ENCODE results near the gene MACROH2A1. TPM values are rescaled to one million over a fixed set of nuclear protein-coding genes. Genes with fewer than 3 reads are reported as not detected.
"Not testable (repeated sequence)": the region's sequence is repeated elsewhere in the genome, so short reads cannot be mapped to it uniquely, and the experiment has no call there.

The MACROH2A1 gene
- total RNA-seq, 1 donor from 2014 or later = 102 TPM

DNA sequence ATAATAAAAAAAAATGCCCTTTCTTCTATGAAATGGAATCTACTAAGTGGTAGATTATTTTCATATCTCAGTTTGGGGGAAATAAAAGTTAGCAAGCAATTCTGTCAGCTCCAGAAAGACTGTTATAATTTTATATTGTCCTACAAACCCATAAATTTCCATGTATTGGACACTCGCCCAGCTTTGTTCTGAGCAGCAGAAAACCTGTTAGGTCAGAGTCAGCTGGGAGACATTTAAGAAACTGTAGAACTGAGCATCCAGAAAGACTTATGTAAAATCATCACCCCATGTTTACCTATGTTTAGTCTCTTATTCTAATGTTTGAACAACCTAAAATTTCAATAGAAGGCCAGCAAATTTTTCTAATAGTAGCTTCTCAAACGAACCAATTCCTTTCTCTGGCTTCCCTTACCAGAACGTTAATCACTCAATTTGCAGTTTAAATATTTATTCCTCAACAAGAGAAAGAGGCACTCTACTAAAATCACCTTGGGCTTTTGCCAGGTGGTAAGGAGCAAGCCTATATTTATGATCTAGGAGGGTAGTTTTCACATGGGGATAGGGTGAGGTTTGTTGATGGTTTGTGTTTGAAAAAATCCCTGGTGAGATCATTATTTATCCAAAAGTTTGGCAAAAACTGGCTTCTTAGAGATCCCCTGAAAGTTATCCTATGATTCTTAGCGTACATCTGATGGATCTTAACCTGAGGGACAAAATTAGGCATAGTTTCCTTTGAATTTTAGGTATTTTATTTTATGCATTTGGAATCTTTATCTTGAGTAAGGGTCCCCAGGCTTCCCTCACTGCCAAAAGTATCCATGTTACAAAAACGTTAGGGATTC, 34.4 kb downstream of the MACROH2A1 start:
- ATAC-seq (ENCODE audit: poor library complexity) = no peak
- no peak for DNase-seq
- intact Hi-C loops (cut with DNase I) = no loop called here

DNA sequence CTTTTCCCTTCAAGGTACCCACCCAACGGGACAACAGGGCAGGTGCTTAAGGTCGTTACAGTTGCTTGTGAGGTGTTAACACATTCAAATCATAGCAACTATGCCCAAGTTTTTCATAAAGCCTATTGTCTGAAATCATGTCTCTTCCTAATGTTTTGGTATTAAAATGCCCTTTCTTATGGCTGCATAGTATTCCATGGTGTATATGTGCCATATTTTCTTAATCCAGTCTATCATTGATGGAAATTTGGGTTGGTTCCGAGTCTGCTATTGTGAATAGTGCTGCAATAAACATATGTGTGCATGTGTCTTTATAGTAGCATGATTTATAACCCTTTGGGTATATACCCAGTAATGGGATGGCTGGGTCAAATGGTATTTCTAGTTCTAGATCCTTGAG, 35.7 kb downstream of the MACROH2A1 start:
- intact Hi-C loops (cut with DNase I); DNase-seq; ATAC-seq (ENCODE audit: poor library complexity): not testable (repeated sequence)

GRCh38 chr5:135362102-135362501, 36.9 kb downstream of the MACROH2A1 start:
- intact Hi-C loops (cut with DNase I) = no loop called here
- ATAC-seq (ENCODE audit: poor library complexity) (no peak), DNase-seq (no peak)

GRCh38 chr5:135360278-135361274, 38.5 kb downstream of the MACROH2A1 start:
- ATAC-seq (ENCODE audit: poor library complexity) = no peak
- DNase-seq = no peak
- intact Hi-C loops (cut with DNase I) = no loop called here

DNA sequence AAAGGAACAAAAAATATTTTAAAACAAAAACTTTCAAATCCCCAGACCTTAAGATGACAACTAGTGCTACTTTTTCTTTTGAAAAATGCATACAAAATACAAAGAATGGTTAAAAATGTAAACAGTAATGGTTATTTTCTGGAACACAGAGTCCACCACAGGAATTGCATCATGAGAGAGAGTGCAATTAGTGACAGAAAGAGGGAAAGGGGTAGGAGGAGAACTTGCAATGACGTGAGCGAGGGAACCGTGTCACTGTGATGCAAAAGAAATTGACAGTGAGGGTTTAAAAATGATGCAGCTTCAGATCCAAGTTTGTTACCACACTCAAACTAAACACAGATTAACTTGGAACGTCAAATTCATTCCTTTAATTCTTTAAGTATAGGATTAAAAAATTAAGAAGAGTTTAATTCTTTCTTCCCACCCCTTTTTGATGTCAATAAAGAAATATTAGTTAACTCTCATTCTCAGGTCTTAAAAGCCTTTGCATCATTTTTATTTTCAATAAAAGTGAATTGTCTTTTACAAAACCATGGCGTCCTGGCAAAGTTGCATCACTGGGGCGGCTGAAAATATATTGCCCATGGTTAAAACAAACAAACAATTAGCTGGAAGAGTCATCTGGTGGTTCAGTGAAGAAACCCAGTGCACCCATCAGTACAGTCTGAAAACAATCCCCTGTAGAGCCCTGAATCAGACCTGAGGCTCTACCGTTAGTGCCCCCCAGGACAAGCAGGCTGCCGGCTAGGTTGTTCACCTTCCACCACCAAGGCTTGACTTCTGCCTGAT, 39.5 kb downstream of the MACROH2A1 start:
- intact Hi-C loops (cut with DNase I) = no loop called here
- ATAC-seq (ENCODE audit: poor library complexity) (no peak), DNase-seq (no peak)

DNA sequence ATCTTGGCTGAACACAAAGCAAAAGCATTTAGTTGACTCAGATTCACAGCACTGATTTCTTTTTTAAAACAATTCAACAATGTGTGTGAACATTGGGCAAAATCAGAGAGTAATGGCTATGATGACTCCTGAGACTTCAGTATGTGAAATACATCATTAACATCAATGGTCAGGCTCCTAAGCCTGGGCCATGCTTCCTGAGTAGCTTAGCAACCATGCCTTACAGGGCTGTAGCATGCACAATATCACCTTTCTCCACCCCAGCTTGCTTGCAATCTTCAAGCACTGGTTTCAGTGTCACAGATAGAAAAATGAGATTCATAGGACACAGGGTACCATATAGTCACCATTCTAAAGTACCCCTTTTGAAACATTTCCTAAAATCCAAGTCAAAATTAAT, 41.3 kb downstream of the MACROH2A1 start:
- intact Hi-C loops (cut with DNase I) = no loop called here
- ATAC-seq (ENCODE audit: poor library complexity) (no peak), DNase-seq (no peak)

DNA sequence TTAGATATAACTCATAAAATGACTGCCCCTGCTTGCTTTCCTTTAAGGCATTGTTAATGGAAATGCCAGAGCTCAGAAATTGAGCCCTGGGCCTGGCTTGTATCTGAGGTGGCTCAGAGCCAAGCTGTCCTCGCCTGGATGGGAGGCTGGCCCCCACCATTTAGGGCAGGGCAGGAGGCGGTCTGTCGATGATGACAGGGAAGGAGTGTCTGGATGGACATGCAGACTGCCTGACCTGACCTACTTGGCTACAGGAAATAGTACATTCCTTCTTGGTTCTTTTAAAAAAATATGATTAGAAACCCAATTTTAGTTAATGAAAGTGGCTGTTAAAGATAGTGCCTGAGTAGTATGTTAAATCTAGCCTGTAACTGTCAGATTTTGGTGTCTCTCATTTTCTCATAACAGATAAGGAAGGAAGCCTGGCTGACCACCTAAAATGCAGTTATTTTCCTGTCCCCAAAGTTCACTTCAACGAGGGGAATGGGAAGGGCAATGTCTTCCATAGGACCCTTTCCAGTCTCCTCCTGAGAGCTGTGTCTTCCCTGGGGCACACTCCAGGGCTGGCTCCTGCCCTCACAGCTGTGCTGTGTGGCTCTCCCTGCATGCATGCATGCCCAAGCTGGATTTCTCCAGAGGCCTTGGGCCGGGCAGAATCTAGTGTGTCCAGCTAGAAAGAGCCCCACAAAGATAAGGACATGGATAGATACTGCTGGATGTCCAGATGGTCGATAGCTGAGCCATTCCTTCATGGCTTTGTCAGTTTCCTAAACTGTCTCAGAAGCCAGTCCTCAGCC, 42.3 kb downstream of the MACROH2A1 start:
- ATAC-seq (ENCODE audit: poor library complexity) = peak; percentile 95
- intact Hi-C loops (cut with DNase I) = no loop called here
- peak; percentile 89 for DNase-seq

DNA sequence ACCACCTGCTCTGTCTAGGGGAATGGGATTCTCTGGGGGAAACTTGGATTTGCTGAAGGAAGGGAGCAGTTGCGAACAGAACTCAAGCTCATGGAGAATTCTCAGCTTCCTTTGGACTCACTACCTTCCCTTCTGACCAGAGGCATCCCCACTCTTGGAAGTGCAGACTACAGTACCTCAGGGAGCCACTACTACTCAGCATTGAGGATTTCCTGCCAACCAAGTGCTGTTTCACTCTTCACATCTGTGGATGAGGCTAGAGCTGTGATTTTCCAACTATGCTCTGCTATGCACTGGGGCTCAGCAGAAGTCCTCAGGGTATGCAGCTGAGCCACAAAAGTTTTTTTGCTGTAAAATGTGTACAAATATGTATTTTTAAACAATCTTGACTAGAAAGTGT, 43.9 kb downstream of the MACROH2A1 start:
- no peak for DNase-seq
- intact Hi-C loops (cut with DNase I) = no loop called here
- ATAC-seq (ENCODE audit: poor library complexity) = no peak

- no peak for DNase-seq
- ATAC-seq (ENCODE audit: poor library complexity) = peak; percentile 36
- intact Hi-C loops (cut with DNase I) = no loop called here
These were observed 44.9 kb downstream of the MACROH2A1 start for GRCh38 chr5:135353952-135354721.

DNA sequence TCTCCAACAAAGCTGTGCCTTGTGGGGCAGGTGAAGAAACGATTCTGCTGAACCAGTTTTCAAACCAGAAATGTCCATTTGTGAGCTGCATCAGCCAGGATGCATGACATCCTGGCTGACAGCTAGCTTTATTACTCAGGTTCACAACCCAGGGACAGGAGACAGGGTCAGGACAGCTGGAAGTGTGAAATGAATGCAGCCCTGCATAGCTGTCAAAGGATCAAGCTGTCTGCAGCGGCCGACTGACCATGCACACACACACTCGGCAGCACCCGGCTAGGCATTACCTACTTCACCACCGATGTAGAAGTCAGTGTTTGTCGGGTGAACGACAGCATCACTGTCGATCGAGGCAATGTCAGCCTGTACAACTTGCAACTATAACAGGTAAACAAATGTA, 48.5 kb downstream of the MACROH2A1 start:
- intact Hi-C loops (cut with DNase I) = no loop called here
- ATAC-seq (ENCODE audit: poor library complexity) = peak; percentile 64
- DNase-seq = no peak

DNA sequence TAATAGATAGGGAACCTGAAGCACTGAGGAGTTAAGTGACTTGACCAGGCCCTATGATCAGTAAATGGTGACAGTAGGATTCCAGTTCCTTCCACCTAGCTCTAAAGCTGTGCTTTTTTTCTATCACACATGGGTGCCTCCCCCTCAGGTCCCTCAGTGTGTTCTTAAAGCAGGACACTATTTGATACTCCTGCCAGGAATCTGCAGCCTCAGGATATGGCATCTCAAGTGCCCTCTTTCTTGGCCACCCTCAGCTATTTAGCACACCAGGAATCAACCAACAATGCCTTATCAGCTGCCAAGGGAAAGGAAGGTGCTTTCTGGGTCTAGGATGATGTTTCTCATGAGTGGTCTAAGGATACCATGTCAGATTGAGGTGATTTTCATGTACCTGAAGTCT, 49.1 kb downstream of the MACROH2A1 start:
- intact Hi-C loops (cut with DNase I) = no loop called here
- DNase-seq = no peak
- ATAC-seq (ENCODE audit: poor library complexity) = no peak

- intact Hi-C loops (cut with DNase I) = no loop called here
- DNase-seq (no peak), ATAC-seq (ENCODE audit: poor library complexity) (no peak)
These were observed 49.6 kb downstream of the MACROH2A1 start for GRCh38 chr5:135349451-135349850.

GRCh38 chr5:135348918-135349317, 50.1 kb downstream of the MACROH2A1 start:
- ATAC-seq (ENCODE audit: poor library complexity) (no peak), DNase-seq (no peak)
- intact Hi-C loops (cut with DNase I) = no loop called here

DNA sequence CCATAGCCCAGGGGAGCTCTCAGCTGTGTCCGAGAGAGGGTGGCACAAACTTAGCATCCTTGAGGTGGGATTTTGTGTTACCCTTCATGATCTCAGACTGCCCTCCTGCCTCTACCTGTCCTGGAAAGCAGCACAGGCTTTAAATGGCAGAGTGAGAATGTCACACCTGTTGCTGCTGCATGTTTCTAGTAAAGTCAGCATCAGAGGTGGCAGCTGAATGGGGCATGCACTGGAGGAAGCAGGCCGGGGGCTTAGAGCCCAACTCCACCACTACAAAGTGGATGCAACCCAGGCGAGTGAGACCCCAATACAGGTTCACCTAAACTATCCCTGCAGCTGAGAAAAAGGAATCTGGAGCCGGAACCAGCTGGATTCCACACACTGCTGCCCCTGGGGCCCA, 51.6 kb downstream of the MACROH2A1 start:
- intact Hi-C loops (cut with DNase I) = no loop called here

GRCh38 chr5:135345956-135346731, 52.9 kb downstream of the MACROH2A1 start:
- DNase-seq (no peak), ATAC-seq (ENCODE audit: poor library complexity) (no peak)
- intact Hi-C loops (cut with DNase I) = no loop called here

More for the DNA sequence above, 51.6 kb downstream of the MACROH2A1 start:
- ATAC-seq (ENCODE audit: poor library complexity) (no peak), DNase-seq (no peak)

DNA sequence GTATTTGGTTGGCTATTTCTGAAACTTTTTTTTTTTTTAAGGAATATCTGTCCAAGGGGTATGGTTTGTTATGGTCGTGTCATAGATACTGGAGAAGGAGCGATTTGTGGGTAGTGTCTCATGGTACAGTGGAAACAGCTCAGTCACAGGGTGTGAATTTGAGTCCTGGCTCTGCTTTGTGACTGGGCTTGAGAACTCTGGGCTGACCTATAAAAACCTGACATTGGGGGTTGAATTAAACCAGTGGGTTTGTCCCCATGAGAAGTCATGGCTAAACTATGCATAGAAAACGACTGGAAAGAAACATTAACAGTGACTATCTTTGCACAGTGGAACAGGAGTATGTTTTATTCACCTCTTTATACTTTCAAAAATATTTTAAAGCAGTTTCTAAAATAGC, 54.7 kb downstream of the MACROH2A1 start:
- no peak for ATAC-seq (ENCODE audit: poor library complexity)
- intact Hi-C loops (cut with DNase I) = no loop called here
- no peak for DNase-seq

GRCh38 chr5:135343413-135343812, 55.6 kb downstream of the MACROH2A1 start:
- intact Hi-C loops (cut with DNase I) = no loop called here
- no peak for ATAC-seq (ENCODE audit: poor library complexity)
- DNase-seq = no peak
